Spleen (tissue), 7 donors: ENCODE measurements around the gene CALY.

ENCODE experiments used
- CTCF ChIP-seq, 11 experiments: fragments of 200-600 bp in 7 of 11; fragments of 450-650 bp in 4 of 11; sonication (generic) in 4 of 11; IDR thresholded peaks in 8 of 11; conservative IDR thresholded peaks in 3 of 11; 1 replicate in 7 of 11; 2 replicates in 4 of 11; pipeline versions ENCODE4 v1.4.0 to v1.8.0; 2016 to 2021; ENCODE audit warnings: antibody characterized with exemption in 11 of 11, inconsistent platforms in 4 of 11, mild to moderate bottlenecking in 1 of 11
- POLR2A ChIP-seq, 3 donors: fragments of 450-650 bp; IDR thresholded peaks; one replicate each; pipeline ENCODE4 v1.5.1; 2017; ENCODE audit warnings: antibody characterized with exemption in 3 of 3, mild to moderate bottlenecking in 1 of 3
- POLR2AphosphoS5 ChIP-seq, 3 donors: sonication (generic); formaldehyde crosslinking; IDR thresholded peaks; one replicate each; pipeline ENCODE4 v1.5.1; 2017; ENCODE audit warnings: antibody characterized with exemption in 3 of 3
- donor health status: DM: no; HTN: no; CAD: no; lungs with moderate emphysema.
- donor health status: DM: no; HTN: no; CAD: no.
- donor health status: DM: no; HTN: no; CAD: no.

- TF ChIP-seq CTCF (IDR thresholded peaks at IDR 0.05 in 8 of 11, conservative IDR thresholded peaks at IDR 0.05 in 3 of 11) (no peak), POLR2AphosphoS5 (IDR thresholded peaks at IDR 0.05) (no peak), POLR2A (IDR thresholded peaks at IDR 0.05) (no peak)
Measured at GRCh38 chr10:133285217-133285616, 51.5 kb downstream of the CALY start.
